IPS-20b (cell line): ENCODE data around the gene SH2B2.
"Not testable (repeated sequence)": the region's sequence is repeated elsewhere in the genome, so short reads cannot be mapped to it uniquely, and the experiment has no call there.

ENCODE experiments used
- H3K27ac ChIP-seq: one replicate; pipeline ENCODE4 v1.5.1; 2013; ENCODE audit warnings: low read length
- H3K27me3 ChIP-seq: 2 replicates; pipeline ENCODE4 v1.6.1; 2013; ENCODE audit warnings: mild to moderate bottlenecking, low read length, inconsistent platforms; ENCODE audit not compliant: insufficient read depth
- H3K36me3 ChIP-seq: 2 replicates; pipeline ENCODE4 v1.6.1; 2013; ENCODE audit warnings: low read depth, mild to moderate bottlenecking, inconsistent platforms, low read length, moderate library complexity; ENCODE audit not compliant: insufficient read depth
- H3K4me1 ChIP-seq: 2 replicates; pipeline ENCODE4 v1.6.1; 2013; ENCODE audit warnings: mild to moderate bottlenecking, control low read depth, inconsistent platforms, low read length, moderate library complexity; ENCODE audit not compliant: insufficient read depth
- H3K4me3 ChIP-seq: 2 replicates; pipeline ENCODE4 v1.5.1; 2013; ENCODE audit warnings: mild to moderate bottlenecking, low read length, inconsistent platforms
- H3K9ac ChIP-seq: 2 replicates; pipeline ENCODE4 v1.6.1; 2013; ENCODE audit warnings: low read depth, mild to moderate bottlenecking, inconsistent platforms, low read length, moderate library complexity
- H3K9me3 ChIP-seq: 2 replicates; pipeline ENCODE4 v1.6.1; 2013; ENCODE audit warnings: mild to moderate bottlenecking, low read depth, low read length, inconsistent platforms; ENCODE audit not compliant: insufficient read depth

Gene SH2B2

GRCh38 chr7:102291056-102291915, 4.6 kb downstream of the SH2B2 start:
- Histone ChIP-seq H3K4me1 (peaks cover 8% of the 10 kb centered on the region; the same call in 1 of the 2 replicates), H3K27me3 (peaks cover 16% of the 10 kb centered on the region; the same call in 1 of the 2 replicates), H3K9ac (no peak overlapping the region), H3K9me3 (no peaks in the 10 kb centered on the region), H3K36me3 (no peaks in the 10 kb centered on the region), H3K4me3 (no peak overlapping the region), H3K27ac (no peak overlapping the region)

- no peak overlapping the region for H3K4me3 ChIP-seq
- H3K27me3 ChIP-seq, result peaks cover 16% of the 10 kb centered on the region; the same call in 1 of the 2 replicates
- peaks cover 8% of the 10 kb centered on the region; the same call in 1 of the 2 replicates for H3K4me1 ChIP-seq
- H3K9ac ChIP-seq, result no peak overlapping the region
- H3K27ac ChIP-seq, result no peak overlapping the region
- H3K9me3 ChIP-seq, result no peaks in the 10 kb centered on the region
- H3K36me3 ChIP-seq, result no peaks in the 10 kb centered on the region
Observed at GRCh38 chr7:102291916-102292267, 5.2 kb downstream of the SH2B2 start.

GRCh38 chr7:102292813-102293798, 6.4 kb downstream of the SH2B2 start:
- H3K27me3 ChIP-seq, result peaks cover 11% of the 10 kb centered on the region; the same call in 1 of the 2 replicates
- H3K36me3 ChIP-seq, result no peaks in the 10 kb centered on the region
- H3K4me1 ChIP-seq, result peaks cover 8% of the 10 kb centered on the region; the same call in 1 of the 2 replicates
- H3K27ac ChIP-seq, result no peak overlapping the region
- H3K9me3 ChIP-seq, result no peaks in the 10 kb centered on the region
- H3K9ac ChIP-seq, result no peak overlapping the region; the same call in 1 of the 2 replicates
- peak overlapping the region; percentile 60; the same call in 1 of the 2 replicates for H3K4me3 ChIP-seq

GRCh38 chr7:102294589-102294988, 7.9 kb downstream of the SH2B2 start:
- Histone ChIP-seq H3K4me3 (no peak overlapping the region), H3K27me3 (peaks cover 3% of the 10 kb centered on the region), H3K27ac (no peak overlapping the region), H3K9me3 (no peaks in the 10 kb centered on the region), H3K36me3 (no peaks in the 10 kb centered on the region), H3K9ac (no peak overlapping the region), H3K4me1 (peaks cover 8% of the 10 kb centered on the region; the same call in 1 of the 2 replicates)

- no peak overlapping the region for H3K9ac ChIP-seq
- no peak overlapping the region for H3K4me3 ChIP-seq
- H3K27me3 ChIP-seq, result peaks cover 12% of the 10 kb centered on the region
- no peaks in the 10 kb centered on the region for H3K9me3 ChIP-seq
- no peak overlapping the region for H3K27ac ChIP-seq
- no peaks in the 10 kb centered on the region for H3K36me3 ChIP-seq
- H3K4me1 ChIP-seq, result peaks cover 8% of the 10 kb centered on the region; the same call in 1 of the 2 replicates
Observed at GRCh38 chr7:102295346-102296178, 8.9 kb downstream of the SH2B2 start.

GRCh38 chr7:102296179-102296438, 9.4 kb downstream of the SH2B2 start:
- H3K27ac ChIP-seq, result no peak overlapping the region
- peaks cover 12% of the 10 kb centered on the region for H3K27me3 ChIP-seq
- no peak overlapping the region for H3K9ac ChIP-seq
- no peak overlapping the region for H3K4me3 ChIP-seq
- no peaks in the 10 kb centered on the region for H3K36me3 ChIP-seq
- peaks cover 8% of the 10 kb centered on the region; the same call in 1 of the 2 replicates for H3K4me1 ChIP-seq
- no peaks in the 10 kb centered on the region for H3K9me3 ChIP-seq

- H3K9me3 ChIP-seq, result no peaks in the 10 kb centered on the region
- H3K27me3 ChIP-seq, result peaks cover 12% of the 10 kb centered on the region
- H3K4me1 ChIP-seq, result peaks cover 8% of the 10 kb centered on the region; the same call in 1 of the 2 replicates
- no peak overlapping the region for H3K27ac ChIP-seq
- H3K9ac ChIP-seq, result no peak overlapping the region
- H3K36me3 ChIP-seq, result no peaks in the 10 kb centered on the region
- no peak overlapping the region for H3K4me3 ChIP-seq
Observed at GRCh38 chr7:102296514-102296913, 9.8 kb downstream of the SH2B2 start.

- Histone ChIP-seq H3K36me3 (no peaks in the 10 kb centered on the region), H3K27ac (no peak overlapping the region), H3K9ac (no peak overlapping the region), H3K27me3 (peaks cover 12% of the 10 kb centered on the region), H3K4me3 (no peak overlapping the region), H3K9me3 (no peaks in the 10 kb centered on the region), H3K4me1 (peaks cover 8% of the 10 kb centered on the region; the same call in 1 of the 2 replicates)
Observed at GRCh38 chr7:102297487-102298218, 11.0 kb downstream of the SH2B2 start.

GRCh38 chr7:102300643-102301221, 14.1 kb downstream of the SH2B2 start:
- Histone ChIP-seq H3K27me3 (peaks cover 12% of the 10 kb centered on the region), H3K9me3 (no peaks in the 10 kb centered on the region), H3K4me3 (no peak overlapping the region; the same call in 1 of the 2 replicates), H3K9ac (no peak overlapping the region), H3K27ac (no peak overlapping the region), H3K4me1 (peaks cover 4% of the 10 kb centered on the region; the same call in 1 of the 2 replicates), H3K36me3 (no peaks in the 10 kb centered on the region)

- not testable (repeated sequence) for H3K4me3 ChIP-seq, H3K27ac ChIP-seq, H3K36me3 ChIP-seq, H3K4me1 ChIP-seq, H3K9me3 ChIP-seq, H3K9ac ChIP-seq
- peaks cover 12% of the 10 kb centered on the region for H3K27me3 ChIP-seq
Observed at GRCh38 chr7:102301367-102301766, 14.7 kb downstream of the SH2B2 start.
